Measurements from ENCODE around the gene CTSW.

Gene CTSW

DNA sequence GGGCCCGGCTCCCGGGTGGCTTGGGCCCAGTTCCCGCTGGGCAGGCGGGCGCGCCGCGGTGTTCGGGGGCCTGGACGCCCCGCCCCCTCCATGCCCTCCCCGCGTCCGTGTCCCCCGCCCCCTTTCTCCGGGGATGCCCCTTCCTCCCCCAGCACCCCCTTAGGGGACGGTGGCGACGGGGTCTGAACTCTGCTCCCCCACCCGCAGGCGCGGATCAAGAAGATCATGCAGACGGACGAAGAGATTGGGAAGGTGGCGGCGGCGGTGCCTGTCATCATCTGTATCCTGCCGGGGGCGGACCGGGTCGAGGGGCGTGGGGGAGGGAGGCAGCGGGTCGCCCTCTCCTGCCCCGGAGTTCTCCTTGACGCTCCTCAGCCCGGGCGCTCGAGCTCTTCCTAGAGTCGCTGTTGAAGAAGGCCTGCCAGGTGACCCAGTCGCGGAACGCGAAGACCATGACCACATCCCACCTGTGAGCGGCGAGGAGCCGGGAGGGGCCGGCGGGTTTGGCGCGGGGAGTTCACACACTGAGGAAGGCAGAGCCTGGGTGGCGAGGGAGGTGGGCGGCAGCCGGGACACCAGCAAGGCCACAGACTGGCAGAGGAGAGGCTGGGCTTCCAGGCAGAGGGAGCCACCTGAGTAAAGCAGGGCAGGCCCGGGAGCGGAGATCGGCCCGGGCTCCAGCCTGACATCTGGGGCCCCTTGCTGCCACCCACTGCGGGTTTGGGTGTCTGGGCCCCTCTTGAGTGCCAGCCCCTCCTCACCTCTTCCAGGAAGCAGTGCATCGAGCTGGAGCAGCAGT is 40.1 kb downstream of the CTSW start (continued):
- TF ChIP-seq HOXC10 (CRISPR knock-in tag; IDR thresholded peaks at IDR 0.05), result 0 out of 2 replicates have a peak, but pooled peaks have one; percentile 22
- no peak for TF ChIP-seq SCRT1 (tag by site-specific recombination; IDR thresholded peaks at IDR 0.05; ENCODE audit: borderline replicate concordance)
- TF ChIP-seq SCRT2 (tag by site-specific recombination; IDR thresholded peaks at IDR 0.05), result peak; percentile 68; the same call in 1 of the 2 replicates
- TF ChIP-seq ZNF155 (tag by site-specific recombination; IDR thresholded peaks at IDR 0.05), result no peak
- TF ChIP-seq, protein P1, sequence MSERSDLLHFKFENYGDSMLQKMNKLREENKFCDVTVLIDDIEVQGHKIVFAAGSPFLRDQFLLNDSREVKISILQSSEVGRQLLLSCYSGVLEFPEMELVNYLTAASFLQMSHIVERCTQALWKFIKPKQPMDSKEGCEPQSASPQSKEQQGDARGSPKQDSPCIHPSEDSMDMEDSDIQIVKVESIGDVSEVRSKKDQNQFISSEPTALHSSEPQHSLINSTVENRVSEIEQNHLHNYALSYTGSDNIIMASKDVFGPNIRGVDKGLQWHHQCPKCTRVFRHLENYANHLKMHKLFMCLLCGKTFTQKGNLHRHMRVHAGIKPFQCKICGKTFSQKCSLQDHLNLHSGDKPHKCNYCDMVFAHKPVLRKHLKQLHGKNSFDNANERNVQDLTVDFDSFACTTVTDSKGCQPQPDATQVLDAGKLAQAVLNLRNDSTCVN (tag by site-specific recombination; optimal IDR thresholded peaks at IDR 0.05), result peak; percentile 44
- no peak for TF ChIP-seq ZNF704 (tag by site-specific recombination; IDR thresholded peaks at IDR 0.05)
- no peak for TF ChIP-seq ZBTB44 (tag by site-specific recombination; IDR thresholded peaks at IDR 0.05)
- 0 out of 2 replicates have a peak, but pooled peaks have one; percentile 1 for TF ChIP-seq ZNF629 (tag by site-specific recombination; IDR thresholded peaks at IDR 0.05)
- TF ChIP-seq, protein P2, sequence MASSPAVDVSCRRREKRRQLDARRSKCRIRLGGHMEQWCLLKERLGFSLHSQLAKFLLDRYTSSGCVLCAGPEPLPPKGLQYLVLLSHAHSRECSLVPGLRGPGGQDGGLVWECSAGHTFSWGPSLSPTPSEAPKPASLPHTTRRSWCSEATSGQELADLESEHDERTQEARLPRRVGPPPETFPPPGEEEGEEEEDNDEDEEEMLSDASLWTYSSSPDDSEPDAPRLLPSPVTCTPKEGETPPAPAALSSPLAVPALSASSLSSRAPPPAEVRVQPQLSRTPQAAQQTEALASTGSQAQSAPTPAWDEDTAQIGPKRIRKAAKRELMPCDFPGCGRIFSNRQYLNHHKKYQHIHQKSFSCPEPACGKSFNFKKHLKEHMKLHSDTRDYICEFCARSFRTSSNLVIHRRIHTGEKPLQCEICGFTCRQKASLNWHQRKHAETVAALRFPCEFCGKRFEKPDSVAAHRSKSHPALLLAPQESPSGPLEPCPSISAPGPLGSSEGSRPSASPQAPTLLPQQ (tag by site-specific recombination; IDR thresholded peaks at IDR 0.05), result peak; percentile 67; the same call in 1 of the 2 replicates
- TF ChIP-seq ZFP41 (tag by site-specific recombination; IDR thresholded peaks at IDR 0.05; ENCODE audit: borderline replicate concordance), result no peak
- no peak for TF ChIP-seq ZNF660 (tag by site-specific recombination; IDR thresholded peaks at IDR 0.05)
- 0 out of 2 replicates have a peak, but pooled peaks have one; percentile 2 for TF ChIP-seq YY1 (tag by site-specific recombination; IDR thresholded peaks at IDR 0.05)

DNA sequence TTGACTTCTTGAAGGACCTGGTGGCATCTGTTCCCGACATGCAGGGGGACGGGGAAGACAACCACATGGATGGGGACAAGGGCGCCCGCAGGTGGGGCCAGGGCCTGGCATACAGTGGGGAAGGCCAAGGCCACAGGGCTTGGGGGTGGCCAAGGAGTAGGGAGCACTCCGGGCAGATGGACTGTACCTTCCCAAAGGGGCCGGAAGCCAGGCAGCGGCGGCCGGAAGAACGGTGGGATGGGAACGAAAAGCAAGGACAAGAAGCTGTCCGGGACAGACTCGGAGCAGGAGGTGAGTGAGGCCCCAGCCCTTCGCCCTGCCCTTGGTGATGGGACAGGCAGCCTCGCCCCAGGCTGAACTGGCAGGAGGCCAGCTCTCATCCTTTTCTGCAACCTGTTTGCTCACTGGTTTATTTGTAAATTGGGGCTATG is 40.8 kb downstream of the CTSW start:
- POLR2A ChIA-PET, result interaction anchor here (0.6 kb wide), 2 partner anchors 26 to 32 kb away, joined by 3 read pairs; partner anchors contain the start of gene FIBP
- H3K27ac ChIP-seq (ENCODE audit: extremely low read depth, low read depth, low read length), result no peak overlapping the region

More for the DNA sequence above, 40.8 kb downstream of the CTSW start:
- H3K4me1 ChIP-seq (ENCODE audit: control insufficient read depth, insufficient read depth, low read length), result no peaks in the 10 kb centered on the region; the same call in 1 of the 2 replicates
- TF ChIP-seq IKZF3 (tag by site-specific recombination; IDR thresholded peaks at IDR 0.05), result no peak
- TF ChIP-seq, protein P3, sequence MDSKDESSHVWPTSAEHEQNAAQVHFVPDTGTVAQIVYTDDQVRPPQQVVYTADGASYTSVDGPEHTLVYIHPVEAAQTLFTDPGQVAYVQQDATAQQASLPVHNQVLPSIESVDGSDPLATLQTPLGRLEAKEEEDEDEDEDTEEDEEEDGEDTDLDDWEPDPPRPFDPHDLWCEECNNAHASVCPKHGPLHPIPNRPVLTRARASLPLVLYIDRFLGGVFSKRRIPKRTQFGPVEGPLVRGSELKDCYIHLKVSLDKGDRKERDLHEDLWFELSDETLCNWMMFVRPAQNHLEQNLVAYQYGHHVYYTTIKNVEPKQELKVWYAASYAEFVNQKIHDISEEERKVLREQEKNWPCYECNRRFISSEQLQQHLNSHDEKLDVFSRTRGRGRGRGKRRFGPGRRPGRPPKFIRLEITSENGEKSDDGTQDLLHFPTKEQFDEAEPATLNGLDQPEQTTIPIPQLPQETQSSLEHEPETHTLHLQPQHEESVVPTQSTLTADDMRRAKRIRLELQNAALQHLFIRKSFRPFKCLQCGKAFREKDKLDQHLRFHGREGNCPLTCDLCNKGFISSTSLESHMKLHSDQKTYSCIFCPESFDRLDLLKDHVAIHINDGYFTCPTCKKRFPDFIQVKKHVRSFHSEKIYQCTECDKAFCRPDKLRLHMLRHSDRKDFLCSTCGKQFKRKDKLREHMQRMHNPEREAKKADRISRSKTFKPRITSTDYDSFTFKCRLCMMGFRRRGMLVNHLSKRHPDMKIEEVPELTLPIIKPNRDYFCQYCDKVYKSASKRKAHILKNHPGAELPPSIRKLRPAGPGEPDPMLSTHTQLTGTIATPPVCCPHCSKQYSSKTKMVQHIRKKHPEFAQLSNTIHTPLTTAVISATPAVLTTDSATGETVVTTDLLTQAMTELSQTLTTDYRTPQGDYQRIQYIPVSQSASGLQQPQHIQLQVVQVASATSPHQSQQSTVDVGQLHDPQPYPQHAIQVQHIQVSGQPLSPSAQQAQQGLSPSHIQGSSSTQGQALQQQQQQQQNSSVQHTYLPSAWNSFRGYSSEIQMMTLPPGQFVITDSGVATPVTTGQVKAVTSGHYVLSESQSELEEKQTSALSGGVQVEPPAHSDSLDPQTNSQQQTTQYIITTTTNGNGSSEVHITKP (tag by site-specific recombination; IDR thresholded peaks at IDR 0.05), result peak; percentile 66
- 0 out of 2 replicates have a peak, but pooled peaks have one; percentile 3 for TF ChIP-seq ZBTB20 (tag by site-specific recombination; IDR thresholded peaks at IDR 0.05)
- no peaks in the 10 kb centered on the region for H3K9me3 ChIP-seq (ENCODE audit: control insufficient read depth, insufficient read depth, low read depth, low read length)
- H3K4me3 ChIP-seq (ENCODE audit: low read depth, low read length), result peak overlapping the region; percentile 74
- CTCF ChIA-PET, result interaction anchor here (0.7 kb wide), 1 partner anchor 13 kb away, joined by 5 read pairs; no protein-coding TSS in a partner anchor
- H3K36me3 ChIP-seq (ENCODE audit: control insufficient read depth in 2 of 2, insufficient read depth in 1 of 2, low read length in 2 of 2), result peaks cover 0 to 14% of the 10 kb centered on the region in 2 experiments; a peak in 2 of 3 replicates

Data from HEK293 (cell line).